Neuronal stem cell (in vitro differentiated cells): ENCODE measurements around the gene GTF2A1L.

Experiments used
- DNase-seq: peaks from one replicate; pipeline ENCODE4 v3.0.0-alpha.2; 2013; ENCODE audit warnings: low spot score
- H2AFZ ChIP-seq: one replicate; pipeline ENCODE4 v1.6.1; 2013; ENCODE audit warnings: mild to moderate bottlenecking, low read length, inconsistent platforms
- H2AK5ac ChIP-seq: 2 replicates; pipeline ENCODE4 v1.6.1; 2013; ENCODE audit warnings: low read depth, mild to moderate bottlenecking, inconsistent platforms, low read length, moderate library complexity, mixed read lengths
- H2BK120ac ChIP-seq: 2 replicates; pipeline ENCODE4 v1.6.1; 2013; ENCODE audit warnings: low read depth, mild to moderate bottlenecking, inconsistent platforms, low read length, moderate library complexity, mixed read lengths
- H2BK12ac ChIP-seq: one replicate; pipeline ENCODE4 v1.6.1; 2013; ENCODE audit warnings: low read length, inconsistent platforms
- H2BK15ac ChIP-seq: 2 replicates; pipeline ENCODE4 v1.6.1; 2013; ENCODE audit warnings: mild to moderate bottlenecking, low read length, inconsistent platforms, mixed read lengths
- H2BK5ac ChIP-seq: one replicate; pipeline ENCODE4 v1.6.1; 2013; ENCODE audit warnings: inconsistent platforms, mild to moderate bottlenecking, low read length, moderate library complexity
- H3K14ac ChIP-seq: one replicate; pipeline ENCODE4 v1.6.1; 2013; ENCODE audit warnings: low read length, inconsistent platforms
- H3K18ac ChIP-seq: 2 replicates; pipeline ENCODE4 v1.6.1; 2013; ENCODE audit warnings: low read length, inconsistent platforms
- H3K23ac ChIP-seq: 2 replicates; pipeline ENCODE4 v1.6.1; 2013; ENCODE audit warnings: low read depth, mild to moderate bottlenecking, mixed read lengths, low read length, inconsistent platforms; ENCODE audit not compliant: poor library complexity
- H3K27ac ChIP-seq: replicated peaks from 3 replicates; pipeline ENCODE4 v1.5.1; 2013; ENCODE audit warnings: low read length, inconsistent platforms
- H3K27me3 ChIP-seq, 3 experiments: 2 replicates each; pipeline ENCODE4 v1.6.1; 2013; ENCODE audit warnings: low read length in 3 of 3, mild to moderate bottlenecking in 2 of 3, inconsistent platforms in 1 of 3, low read depth in 1 of 3, mixed read lengths in 1 of 3, moderate library complexity in 1 of 3; ENCODE audit not compliant: control insufficient read depth in 3 of 3, insufficient read depth in 3 of 3
- H3K36me3 ChIP-seq, 2 donors: replicated peaks in 1 of 2; 2 replicates each; pipeline ENCODE4 v1.6.1; 2013; ENCODE audit warnings: low read length in 2 of 2; ENCODE audit not compliant: control insufficient read depth in 2 of 2, insufficient read depth in 2 of 2
- H3K4ac ChIP-seq: 2 replicates; pipeline ENCODE4 v1.6.1; 2013; ENCODE audit warnings: inconsistent platforms, mild to moderate bottlenecking, low read length, moderate library complexity
- H3K4me1 ChIP-seq, 2 donors: 1 replicate in 1 of 2; 2 replicates in 1 of 2; pipeline ENCODE4 v1.6.1; 2013; ENCODE audit warnings: low read length in 2 of 2, low read depth in 1 of 2; ENCODE audit not compliant: control insufficient read depth in 2 of 2, insufficient read depth in 1 of 2
- H3K4me2 ChIP-seq: one replicate; pipeline ENCODE4 v1.6.1; 2013; ENCODE audit warnings: mild to moderate bottlenecking, low read length, inconsistent platforms; ENCODE audit not compliant: insufficient read depth, poor library complexity, severe bottlenecking
- H3K4me3 ChIP-seq, 2 donors: 2 replicates each; pipeline ENCODE4 v1.5.1; 2013; ENCODE audit warnings: low read length in 2 of 2, mild to moderate bottlenecking in 2 of 2, inconsistent platforms in 1 of 2, moderate library complexity in 1 of 2
- H3K79me1 ChIP-seq: one replicate; pipeline ENCODE4 v1.6.1; 2013; ENCODE audit warnings: low read depth, mild to moderate bottlenecking, inconsistent platforms, low read length, moderate library complexity
- H3K9ac ChIP-seq: one replicate; pipeline ENCODE4 v1.6.1; 2013; ENCODE audit warnings: mild to moderate bottlenecking, low read depth, low read length, inconsistent platforms; ENCODE audit not compliant: poor library complexity
- H3K9me3 ChIP-seq, 2 donors: replicated peaks in 1 of 2; 2 replicates each; pipeline versions ENCODE3 to v1.6.1; 2013; ENCODE audit warnings: low read length in 2 of 2, mild to moderate bottlenecking in 2 of 2, inconsistent platforms in 1 of 2, low read depth in 1 of 2, mixed read lengths in 1 of 2, moderate library complexity in 1 of 2; ENCODE audit not compliant: control insufficient read depth in 2 of 2, insufficient read depth in 1 of 2
- H4K8ac ChIP-seq: one replicate; pipeline ENCODE4 v1.6.1; 2013; ENCODE audit warnings: low read depth, mild to moderate bottlenecking, inconsistent platforms, low read length, moderate library complexity
- H4K91ac ChIP-seq: one replicate; pipeline ENCODE4 v1.6.1; 2013; ENCODE audit warnings: low read length, low read depth, mild to moderate bottlenecking, inconsistent platforms; ENCODE audit not compliant: poor library complexity
- WGBS, 2 donors: extraction: QIAGEN DNeasy Blood & Tissue Kit; methylation state at CpG; one replicate each; pipeline ENCODE4 v1.1.7; 2013; ENCODE audit warnings: missing lambda C conversion rate in 2 of 2, mixed read lengths in 1 of 2; ENCODE audit not compliant: insufficient read length in 2 of 2, insufficient replicate concordance in 1 of 2; ENCODE audit errors: extremely low coverage in 2 of 2; 5-methylcytosine and 5-hydroxymethylcytosine counted together

The GTF2A1L gene

GRCh38 chr2:48721158-48721557 is 103.5 kb downstream of the GTF2A1L start:
- no peak overlapping the region for H4K91ac ChIP-seq
- H3K79me1 ChIP-seq: no peaks in the 10 kb centered on the region
- H4K8ac ChIP-seq: no peak overlapping the region

DNA sequence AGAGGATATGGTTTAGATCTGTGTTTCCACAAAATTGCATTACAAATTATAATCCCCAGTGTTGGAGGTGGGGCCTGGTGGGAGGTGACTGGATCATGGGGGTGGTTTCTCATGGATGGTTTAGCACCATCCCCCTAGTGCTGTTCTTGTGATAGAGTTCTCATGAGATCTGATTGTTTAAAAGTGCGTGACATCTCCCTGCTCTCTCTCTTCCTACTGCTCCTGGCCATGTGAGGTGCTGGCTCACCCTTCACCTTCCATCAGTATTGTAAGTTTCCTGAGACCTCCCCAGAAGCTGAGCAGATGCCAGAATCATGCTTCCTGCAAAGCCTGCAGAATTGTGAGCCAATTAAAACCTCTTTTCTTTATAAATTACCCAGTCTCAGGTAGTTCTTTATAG is 104.7 kb downstream of the GTF2A1L start:
- Histone ChIP-seq H3K18ac (no peak overlapping the region), H2BK15ac (no peak overlapping the region), H3K36me3 (no peaks in the 10 kb centered on the region), H3K9me3 (no peaks in the 10 kb centered on the region), H3K4me2 (no peak overlapping the region), H3K27me3 (no peaks in the 10 kb centered on the region), H3K79me1 (no peaks in the 10 kb centered on the region), H2BK12ac (no peak overlapping the region), H4K91ac (no peak overlapping the region), H2AK5ac (no peak overlapping the region), H2BK5ac (no peak overlapping the region), H3K27ac (no peak overlapping the region), H3K4me3 (no peak overlapping the region), H2BK120ac (no peak overlapping the region), H3K9ac (no peak overlapping the region), H3K4ac (no peak overlapping the region), H2AFZ (no peak overlapping the region), H3K14ac (no peak overlapping the region), H4K8ac (no peak overlapping the region), H3K4me1 (peaks cover 8 to 12% of the 10 kb centered on the region in 2 donors), H3K23ac (no peak overlapping the region)
- no peak for DNase-seq
- WGBS, 2 donors: no CpG with 5 or more reads among the region's 1 CpG

More at GRCh38 chr2:48721158-48721557, 103.5 kb downstream of the GTF2A1L start:
- Histone ChIP-seq H3K27me3 (no peaks in the 10 kb centered on the region), H3K4me1 (peaks cover 8 to 15% of the 10 kb centered on the region in 2 donors), H3K4ac (no peak overlapping the region), H2BK5ac (no peak overlapping the region), H3K9me3 (no peaks in the 10 kb centered on the region), H3K23ac (no peak overlapping the region), H3K4me3 (no peak overlapping the region), H2BK120ac (no peak overlapping the region), H3K9ac (no peak overlapping the region), H3K36me3 (no peaks in the 10 kb centered on the region), H2AFZ (no peak overlapping the region), H3K27ac (no peak overlapping the region), H2BK15ac (no peak overlapping the region), H3K18ac (no peak overlapping the region), H2BK12ac (no peak overlapping the region), H3K14ac (no peak overlapping the region), H3K4me2 (no peak overlapping the region), H2AK5ac (no peak overlapping the region)
- WGBS, 2 donors: no CpG with 5 or more reads among the region's 2 CpGs
- no peak for DNase-seq

- no peak for DNase-seq
- Histone ChIP-seq H3K36me3 (no peaks in the 10 kb centered on the region), H3K4ac (no peak overlapping the region), H3K4me3 (no peak overlapping the region), H3K79me1 (no peaks in the 10 kb centered on the region), H3K27me3 (no peaks in the 10 kb centered on the region), H3K4me2 (no peak overlapping the region), H3K14ac (no peak overlapping the region), H3K27ac (no peak overlapping the region), H2AFZ (no peak overlapping the region), H4K8ac (no peak overlapping the region), H2BK120ac (no peak overlapping the region), H3K18ac (no peak overlapping the region), H3K4me1 (peaks cover under 1 to 10% of the 10 kb centered on the region in 2 donors), H3K9ac (no peak overlapping the region), H3K9me3 (no peaks in the 10 kb centered on the region), H4K91ac (no peak overlapping the region), H3K23ac (no peak overlapping the region), H2BK15ac (no peak overlapping the region), H2AK5ac (no peak overlapping the region), H2BK12ac (no peak overlapping the region), H2BK5ac (no peak overlapping the region)
These were observed 105.5 kb downstream of the GTF2A1L start for GRCh38 chr2:48723129-48723528.

GRCh38 chr2:48724278-48724677 is 106.6 kb downstream of the GTF2A1L start:
- Histone ChIP-seq H2BK12ac (no peak overlapping the region), H2AK5ac (no peak overlapping the region), H2BK5ac (no peak overlapping the region), H2BK15ac (no peak overlapping the region), H3K36me3 (no peaks in the 10 kb centered on the region), H4K91ac (no peak overlapping the region), H3K9ac (no peak overlapping the region), H3K4me2 (no peak overlapping the region), H3K14ac (no peak overlapping the region), H3K4ac (no peak overlapping the region), H3K27ac (no peak overlapping the region), H3K23ac (no peak overlapping the region), H3K79me1 (no peaks in the 10 kb centered on the region), H4K8ac (no peak overlapping the region), H3K4me1 (peaks cover 4 to 10% of the 10 kb centered on the region in 2 donors), H3K9me3 (no peaks in the 10 kb centered on the region), H3K4me3 (no peak overlapping the region), H2AFZ (no peak overlapping the region), H3K27me3 (no peaks in the 10 kb centered on the region), H3K18ac (no peak overlapping the region), H2BK120ac (no peak overlapping the region)
- DNase-seq: no peak
- WGBS, 2 donors: no CpG with 5 or more reads among the region's 2 CpGs
